Esophagus squamous epithelium (tissue), 5 donors: ENCODE measurements around the gene RNGTT. TPM values are rescaled to one million over a fixed set of nuclear protein-coding genes. Genes with fewer than 3 reads are reported as not detected.

ENCODE experiments used
- DNase-seq: peaks from one replicate; lab custom pipeline; 2025; lab: John Stamatoyannopoulos, UW
- H3K27ac ChIP-seq, 4 donors: fragments of 200-600 bp; sonication (generic); one replicate each; pipeline ENCODE4 v1.5.1; 2016 to 2019; ENCODE audit warnings: mild to moderate bottlenecking in 1 of 4
- H3K27me3 ChIP-seq, 4 donors: fragments of 200-600 bp; sonication (generic); 1 replicate in 3 of 4; 2 replicates in 1 of 4; pipeline versions ENCODE4 v1.5.1 to v1.6.0; 2017 to 2021; ENCODE audit warnings: antibody characterized with exemption in 1 of 4
- H3K36me3 ChIP-seq, 3 donors: fragments of 200-600 bp; sonication (generic); one replicate each; pipeline ENCODE4 v1.5.1; 2016 to 2019
- H3K4me1 ChIP-seq, 3 donors: fragments of 200-600 bp; sonication (generic); one replicate each; pipeline ENCODE4 v1.5.1; 2017 to 2019
- H3K4me3 ChIP-seq, 4 donors: fragments of 200-600 bp; sonication (generic); 1 replicate in 3 of 4; 2 replicates in 1 of 4; pipeline ENCODE4 v1.5.1; 2016 to 2019; ENCODE audit warnings: mild to moderate bottlenecking in 2 of 4, moderate library complexity in 1 of 4
- H3K9me3 ChIP-seq, 3 donors: fragments of 200-600 bp; sonication (generic); one replicate each; pipeline ENCODE4 v1.5.1; 2016 to 2019
- CTCF ChIP-seq, 6 experiments: fragments of 450-650 bp in 4 of 6; fragments of 200-600 bp in 2 of 6; sonication (generic) in 2 of 6; IDR thresholded peaks; one replicate each; pipeline ENCODE4 v1.5.1; 2016 to 2019; ENCODE audit warnings: antibody characterized with exemption in 6 of 6, mild to moderate bottlenecking in 4 of 6, moderate library complexity in 4 of 6
- POLR2A ChIP-seq, 4 donors: fragments of 450-650 bp; IDR thresholded peaks; one replicate each; pipeline ENCODE4 v1.6.1; 2017; ENCODE audit warnings: antibody characterized with exemption in 4 of 4, mild to moderate bottlenecking in 4 of 4, moderate library complexity in 3 of 4
- WGBS, 2 donors: methylation state at CpG; one replicate each; pipeline ENCODE4 v1.1.5; 2018; 5-methylcytosine and 5-hydroxymethylcytosine counted together
- intact Hi-C: fragments of 100-400 bp; cut with DNase I; formaldehyde crosslinking; loops from one replicate; pipeline ENCODE4 v1.15.0; 2022
- total RNA-seq, 4 donors: library from RNA; depleted of rRNA; stranded (reverse); fragments of >200 nt; gene quantifications; one replicate each; pipeline ENCODE4 v1.1.0, GENCODE V29; 2016
- donor health status: DM: yes; HTN: yes; CAD: no.

RNGTT gene
- total RNA-seq, 4 donors from 2014 or later, result 8.3 to 22.3 (median 18.3) TPM

GRCh38 chr6:88825856-88826255 lies 137.6 kb downstream of the RNGTT start:
- Histone ChIP-seq H3K36me3 (peaks cover 0 to 9% (median 0%) of the 10 kb centered on the region in 3 donors), H3K4me1 (no peaks in the 10 kb centered on the region), H3K27me3 (no peaks in the 10 kb centered on the region), H3K9me3 (peaks cover 0 to 2% (median 0%) of the 10 kb centered on the region in 3 donors), H3K27ac (no peak overlapping the region), H3K4me3 (no peak overlapping the region)
- intact Hi-C loops, result no loop called here
- WGBS, 2 donors, result 90 to 93% methylated on average over 3 of the region's 3 CpGs
- no peak for DNase-seq
- no peak for TF ChIP-seq CTCF (IDR thresholded peaks at IDR 0.05)
- TF ChIP-seq POLR2A (IDR thresholded peaks at IDR 0.05), result no peak

GRCh38 chr6:88823998-88824397 lies 139.4 kb downstream of the RNGTT start:
- intact Hi-C loops, result no loop called here
- DNase-seq, result no peak
- Histone ChIP-seq H3K27ac (no peak overlapping the region), H3K27me3 (no peaks in the 10 kb centered on the region), H3K9me3 (no peaks in the 10 kb centered on the region), H3K36me3 (peaks cover 0 to 9% (median 0%) of the 10 kb centered on the region in 3 donors), H3K4me3 (no peak overlapping the region), H3K4me1 (no peaks in the 10 kb centered on the region)
- TF ChIP-seq CTCF (IDR thresholded peaks at IDR 0.05), result no peak
- TF ChIP-seq POLR2A (IDR thresholded peaks at IDR 0.05), result no peak
- 56 to 58% methylated on average over 2 of the region's 2 CpGs for WGBS, 2 donors

DNA sequence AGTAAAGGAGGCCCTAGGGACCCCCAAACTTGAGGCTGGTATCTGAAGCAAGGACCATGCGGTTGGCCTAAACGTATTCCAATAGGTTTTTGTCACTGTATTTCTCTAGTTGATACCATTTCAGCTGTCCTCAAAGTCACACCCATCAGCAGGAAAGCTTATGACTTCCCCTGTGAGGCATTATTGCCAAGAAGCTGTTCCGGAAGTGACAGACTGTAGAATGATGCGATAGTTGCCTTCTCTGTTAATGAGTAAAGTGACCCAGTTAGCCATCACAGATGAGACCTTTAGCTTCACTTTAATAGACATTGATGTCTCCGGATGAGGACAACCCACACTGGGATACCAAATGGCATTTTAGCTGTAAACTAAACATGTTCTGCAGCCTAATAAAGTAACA lies 147.9 kb downstream of the RNGTT start:
- no peak for DNase-seq
- Histone ChIP-seq H3K27ac (no peak overlapping the region), H3K27me3 (no peaks in the 10 kb centered on the region), H3K4me3 (no peak overlapping the region), H3K4me1 (no peaks in the 10 kb centered on the region), H3K9me3 (no peaks in the 10 kb centered on the region), H3K36me3 (peaks cover 0 to 3% (median 0%) of the 10 kb centered on the region in 3 donors)
- no peak for TF ChIP-seq CTCF (IDR thresholded peaks at IDR 0.05)
- TF ChIP-seq POLR2A (IDR thresholded peaks at IDR 0.05), result no peak
- intact Hi-C loops, result no loop called here
- WGBS, 2 donors, result 86 to 90% methylated on average over 5 of the region's 5 CpGs

DNA sequence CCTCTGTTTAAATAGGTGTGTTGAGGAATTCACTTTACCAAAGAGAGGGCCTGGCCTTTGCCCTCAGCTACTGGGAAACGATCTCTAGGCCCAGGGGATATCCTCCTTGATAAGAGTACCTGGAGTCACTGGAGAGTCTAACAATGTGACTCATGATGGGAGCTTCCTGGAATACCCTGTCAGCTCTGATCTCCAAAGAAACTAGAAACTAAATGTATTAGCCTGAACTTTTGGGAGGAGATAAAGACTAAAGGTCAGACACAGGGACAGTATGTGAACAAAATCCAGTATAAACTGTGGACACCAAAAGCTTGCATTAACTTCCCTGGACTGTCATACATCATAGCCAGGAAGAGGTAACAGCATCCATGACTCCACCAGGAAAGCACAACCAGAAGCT lies 148.5 kb downstream of the RNGTT start:
- no peaks in the 10 kb centered on the region for H3K9me3 ChIP-seq
- DNase-seq, result no peak
- no peaks in the 10 kb centered on the region for H3K4me1 ChIP-seq
- H3K27ac ChIP-seq, result no peak overlapping the region
- intact Hi-C loops, result no loop called here
- TF ChIP-seq POLR2A (IDR thresholded peaks at IDR 0.05) (no peak), CTCF (IDR thresholded peaks at IDR 0.05) (no peak)
- peaks cover 0 to 3% (median 0%) of the 10 kb centered on the region in 3 donors for H3K36me3 ChIP-seq
- H3K4me3 ChIP-seq, result no peak overlapping the region
- WGBS, 2 donors, result 56 to 71% methylated on average over 1 of the region's 1 CpG
- H3K27me3 ChIP-seq, result no peaks in the 10 kb centered on the region

GRCh38 chr6:88813045-88813444 lies 150.4 kb downstream of the RNGTT start:
- H3K9me3 ChIP-seq, result no peaks in the 10 kb centered on the region
- H3K27ac ChIP-seq, result no peak overlapping the region
- no peak overlapping the region for H3K4me3 ChIP-seq
- intact Hi-C loops, result no loop called here
- H3K36me3 ChIP-seq, result peaks cover 0 to 3% (median 0%) of the 10 kb centered on the region in 3 donors
- WGBS, 2 donors, result 76 to 78% methylated on average over 5 of the region's 5 CpGs
- DNase-seq, result no peak
- H3K4me1 ChIP-seq, result no peaks in the 10 kb centered on the region
- H3K27me3 ChIP-seq, result no peaks in the 10 kb centered on the region
- TF ChIP-seq POLR2A (IDR thresholded peaks at IDR 0.05), result no peak
- no peak for TF ChIP-seq CTCF (IDR thresholded peaks at IDR 0.05)
